B cell (primary cell): Measurements from ENCODE around the gene MSANTD3. TPM values are rescaled to one million over a fixed set of nuclear protein-coding genes. Genes with fewer than 3 reads are reported as not detected.

ENCODE experiments used
- ATAC-seq: fragments of 200-7000 bp; cut with Tn5 transposase; one replicate; pipeline ENCODE4 v1.10.0; 2021; ENCODE audit warnings: low read depth, mild to moderate bottlenecking, moderate number of reproducible peaks, moderate library complexity
- CTCF ChIA-PET: fragments of 350-600 bp; sonication (Branson Sonifier 250); formaldehyde crosslinking; loops from one replicate; lab custom pipeline; 2021; ENCODE audit warnings: antibody characterized with exemption, inconsistent platforms; lab: Charles Lee
- POLR2A ChIA-PET: fragments of 350-600 bp; sonication (Branson Sonifier 250); formaldehyde crosslinking; loops from one replicate; lab custom pipeline; 2021; ENCODE audit warnings: antibody characterized with exemption; lab: Charles Lee
- DNase-seq: peaks from one replicate; pipeline ENCODE4 v3.0.0; 2013
- H2AFZ ChIP-seq: 2 replicates; pipeline ENCODE4 v1.6.1; 2012; ENCODE audit warnings: mild to moderate bottlenecking, low read depth, low read length; ENCODE audit not compliant: insufficient read depth, poor library complexity, severe bottlenecking
- H3K27ac ChIP-seq, 2 donors: 1 replicate in 1 of 2; 2 replicates in 1 of 2; pipeline ENCODE4 v1.5.1; 2012 to 2013; ENCODE audit warnings: low read length in 2 of 2, mild to moderate bottlenecking in 2 of 2, moderate library complexity in 1 of 2
- H3K27me3 ChIP-seq, 4 experiments: fragments of 200-600 bp in 1 of 4; sonication (generic) in 1 of 4; replicated peaks in 1 of 4; 1 replicate in 2 of 4; 2 replicates in 2 of 4; pipeline versions ENCODE4 v1.6.1 to v1.7.0; 2013 to 2016; ENCODE audit warnings: low read length in 3 of 4, mild to moderate bottlenecking in 2 of 4, mixed read lengths in 1 of 4, moderate library complexity in 1 of 4; ENCODE audit not compliant: insufficient read depth in 4 of 4, control insufficient read depth in 3 of 4; ENCODE audit errors: control extremely low read depth in 1 of 4
- H3K36me3 ChIP-seq, 2 experiments: replicated peaks in 1 of 2; 1 replicate in 1 of 2; 2 replicates in 1 of 2; pipeline versions ENCODE4 v1.6.1 to v1.7.1; 2013; ENCODE audit warnings: low read length in 1 of 2; ENCODE audit not compliant: insufficient read depth in 2 of 2, control insufficient read depth in 1 of 2; ENCODE audit errors: control extremely low read depth in 1 of 2, extremely low read depth in 1 of 2
- H3K4me1 ChIP-seq, 2 donors: fragments of 200-600 bp in 1 of 2; sonication (generic) in 1 of 2; 1 replicate in 1 of 2; 2 replicates in 1 of 2; pipeline versions ENCODE4 v1.5.1 to v1.6.1; 2013 to 2017; ENCODE audit warnings: low read length in 2 of 2; ENCODE audit not compliant: control insufficient read depth in 2 of 2, insufficient read depth in 2 of 2
- H3K4me2 ChIP-seq: replicated peaks from 2 replicates; pipeline ENCODE3; 2012; ENCODE audit warnings: mild to moderate bottlenecking, low read depth, low read length; ENCODE audit not compliant: poor library complexity, severe bottlenecking
- H3K4me3 ChIP-seq, 5 experiments: fragments of 200-600 bp in 1 of 5; sonication (generic) in 1 of 5; 1 replicate in 3 of 5; 2 replicates in 2 of 5; pipeline versions ENCODE4 v1.5.1 to v1.7.0; 2011 to 2016; ENCODE audit warnings: low read length in 4 of 5, mild to moderate bottlenecking in 4 of 5, low read depth in 2 of 5, control low read depth in 1 of 5, moderate library complexity in 1 of 5; ENCODE audit not compliant: insufficient read depth in 1 of 5; ENCODE audit errors: control extremely low read depth in 1 of 5, extremely low read depth in 1 of 5
- H3K79me2 ChIP-seq: fragments of 200-600 bp; sonication (generic); one replicate; pipeline ENCODE4 v1.6.0; 2016; ENCODE audit warnings: low read length; ENCODE audit not compliant: control insufficient read depth, insufficient read depth
- H3K9ac ChIP-seq: fragments of 200-600 bp; sonication (generic); 2 replicates; pipeline ENCODE4 v1.6.1; 2017; ENCODE audit warnings: mild to moderate bottlenecking, low read length, moderate library complexity
- H3K9me3 ChIP-seq, 3 donors: one replicate each; pipeline versions ENCODE4 v1.6.1 to v1.7.1; 2013; ENCODE audit warnings: low read length in 2 of 3; ENCODE audit not compliant: control insufficient read depth in 2 of 3, insufficient read depth in 1 of 3; ENCODE audit errors: control extremely low read depth in 1 of 3
- H4K20me1 ChIP-seq: 2 replicates; pipeline ENCODE4 v1.6.0; 2012; ENCODE audit warnings: mild to moderate bottlenecking, low read length; ENCODE audit not compliant: insufficient read depth, control insufficient read depth, poor library complexity, severe bottlenecking
- H3K27ac Mint-ChIP-seq: one replicate; pipeline ENCODE4 v1.8.0; 2021; ENCODE audit warnings: mixed read lengths
- H3K27me3 Mint-ChIP-seq: one replicate; pipeline ENCODE4 v1.8.0; 2021; ENCODE audit warnings: mixed read lengths
- H3K4me1 Mint-ChIP-seq: one replicate; pipeline ENCODE4 v1.8.0; 2021; ENCODE audit warnings: mixed read lengths
- H3K4me3 Mint-ChIP-seq: one replicate; pipeline ENCODE4 v1.8.0; 2021; ENCODE audit warnings: mixed read lengths
- H3K9me3 Mint-ChIP-seq: one replicate; pipeline ENCODE4 v1.8.0; 2022; ENCODE audit warnings: mixed read lengths; ENCODE audit not compliant: insufficient read depth
- CTCF ChIP-seq: fragments of 200-600 bp; IDR thresholded peaks from one replicate; pipeline ENCODE4 v1.8.0; 2022; ENCODE audit warnings: antibody characterized with exemption, mild to moderate bottlenecking
- EZH2 ChIP-seq: IDR thresholded peaks from 2 replicates; pipeline ENCODE4 v1.6.1; 2012; ENCODE audit warnings: borderline replicate concordance, low read depth, mild to moderate bottlenecking, moderate library complexity, low read length; ENCODE audit not compliant: insufficient read depth, poor library complexity, severe bottlenecking
- WGBS: methylation state at CpG from one replicate; pipeline ENCODE4 v1.1.5; 2013; ENCODE audit warnings: missing lambda C conversion rate; ENCODE audit not compliant: insufficient coverage; 5-methylcytosine and 5-hydroxymethylcytosine counted together
- intact Hi-C: fragments of 100-400 bp; cut with micrococcal nuclease; formaldehyde crosslinking; loops from one replicate; pipeline ENCODE4 v1.10.0; 2022
- polyA plus RNA-seq: library from polyadenylated mRNA; depleted of rRNA; stranded (reverse); fragments of >200 nt; gene quantifications from 2 replicates; pipeline ENCODE4 v1.2.3, GENCODE V29; 2012
- total RNA-seq, 2 donors: library from RNA; stranded (reverse); fragments of 120-200 nt in 1 of 2; gene quantifications; 1 replicate in 1 of 2; 2 replicates in 1 of 2; pipeline versions ENCODE4 v1.2.3 to v1.2.4, GENCODE V29; 2013 to 2022

Gene MSANTD3
- total and polyA plus RNA-seq, 2 donors (not counting 1 experiment from before 2014, with no cell fraction given): 5.9 to 12.1 TPM

GRCh38 chr9:100396769-100397168 lies 30.2 kb upstream of the MSANTD3 start:
- intact Hi-C loops: no loop called here
- ChIA-PET CTCF (no interaction called here), POLR2A (interaction anchor here (0.7 kb wide), 1 partner anchor 31 kb away, joined by 3 read pairs; no protein-coding TSS in a partner anchor)
- 86% methylated on average over 1 of the region's 9 CpGs for WGBS
- H3K4me3 Mint-ChIP-seq: no peak overlapping the region
- Histone ChIP-seq H3K36me3 (no peaks in the 10 kb centered on the region), H3K4me1 (no peaks in the 10 kb centered on the region), H3K27ac (no peak overlapping the region), H2AFZ (no peak overlapping the region), H3K9ac (no peak overlapping the region), H4K20me1 (no peaks in the 10 kb centered on the region), H3K4me3 (no peak overlapping the region), H3K4me2 (no peak overlapping the region), H3K27me3 (no peaks in the 10 kb centered on the region), H3K79me2 (no peaks in the 10 kb centered on the region), H3K9me3 (peaks cover 0 to 12% (median 0%) of the 10 kb centered on the region in 3 donors)
- H3K4me1 Mint-ChIP-seq: no peaks in the 10 kb centered on the region
- H3K27me3 Mint-ChIP-seq: no peaks in the 10 kb centered on the region
- no peak overlapping the region for H3K27ac Mint-ChIP-seq
- H3K9me3 Mint-ChIP-seq: no peaks in the 10 kb centered on the region
- no peak for TF ChIP-seq CTCF
- no peak for TF ChIP-seq EZH2
- ATAC-seq: no peak
- no peak for DNase-seq

- H3K4me3 ChIP-seq: no peak overlapping the region
- TF ChIP-seq EZH2 (no peak), CTCF (no peak)
- Mint-ChIP-seq H3K9me3 (no peaks in the 10 kb centered on the region), H3K4me3 (no peak overlapping the region), H3K27me3 (no peaks in the 10 kb centered on the region), H3K27ac (no peak overlapping the region), H3K4me1 (no peaks in the 10 kb centered on the region)
- ATAC-seq (no peak), DNase-seq (no peak)
- H3K36me3 ChIP-seq: no peaks in the 10 kb centered on the region
- H3K4me1 ChIP-seq: no peaks in the 10 kb centered on the region
- no peaks in the 10 kb centered on the region for H3K27me3 ChIP-seq
- ChIA-PET CTCF (no interaction called here), POLR2A (no interaction called here)
- H3K79me2 ChIP-seq: no peaks in the 10 kb centered on the region
- intact Hi-C loops: no loop called here
- 90% methylated on average over 2 of the region's 3 CpGs for WGBS
- no peak overlapping the region for H3K4me2 ChIP-seq
- H4K20me1 ChIP-seq: no peaks in the 10 kb centered on the region
- no peak overlapping the region for H3K9ac ChIP-seq
- no peak overlapping the region for H3K27ac ChIP-seq
- H2AFZ ChIP-seq: no peak overlapping the region
- peaks cover 0 to 6% (median 0%) of the 10 kb centered on the region in 3 donors for H3K9me3 ChIP-seq
Measured at GRCh38 chr9:100397529-100398266, 29.2 kb upstream of the MSANTD3 start.
